Endothelial cell of umbilical vein (primary cell): ENCODE results near the gene ZC3H6. TPM values are rescaled to one million over a fixed set of nuclear protein-coding genes. Genes with fewer than 3 reads are reported as not detected.

Experiments
- BruUV-seq: library from RNA; stranded (reverse); fragments of 400-500 nt; replicated peaks from 2 replicates; lab custom pipeline; 2021; lab: Mats Ljungman, UMichigan
- CTCF ChIA-PET: fragments of 300-600, 350-600 bp; sonication (Branson Sonifier 250); formaldehyde crosslinking; loops from one replicate; lab custom pipeline; 2021; ENCODE audit warnings: antibody characterized with exemption, inconsistent platforms; lab: Charles Lee
- POLR2A ChIA-PET: fragments of 300-600, 350-600 bp; sonication (Branson Sonifier 250); formaldehyde crosslinking; loops from one replicate; lab custom pipeline; 2021; ENCODE audit warnings: antibody characterized with exemption, inconsistent platforms; lab: Charles Lee
- DNase-seq: peaks from one replicate; pipeline ENCODE4 v3.0.0-alpha.2; 2011; ENCODE audit warnings: low read depth, low spot score
- FAIRE-seq: peaks from 2 replicates; lab custom pipeline; 2011; peaks lifted over from hg19 to GRCh38; lab: Jason Lieb, UNC
- H2AFZ ChIP-seq: 2 replicates; pipeline ENCODE4 v1.6.0; 2012; ENCODE audit warnings: low read depth, low read length, control low read depth, inconsistent platforms
- H3K27ac ChIP-seq: 2 replicates; pipeline ENCODE4 v1.5.1; 2011; ENCODE audit warnings: low read depth, mild to moderate bottlenecking, control low read depth, low read length, moderate library complexity; ENCODE audit not compliant: insufficient read depth
- H3K27me3 ChIP-seq, 2 experiments: 2 replicates each; pipeline versions ENCODE4 v1.6.0 to v1.6.1; 2011; ENCODE audit warnings: low read length in 2 of 2, mixed read lengths in 1 of 2; ENCODE audit not compliant: control insufficient read depth in 2 of 2, insufficient read depth in 2 of 2
- H3K36me3 ChIP-seq, 2 experiments: 2 replicates in 1 of 2; 3 replicates in 1 of 2; pipeline ENCODE4 v1.5.1; 2011; ENCODE audit warnings: low read length in 2 of 2, mild to moderate bottlenecking in 1 of 2, moderate library complexity in 1 of 2; ENCODE audit not compliant: control insufficient read depth in 2 of 2, insufficient read depth in 2 of 2; ENCODE audit errors: extremely low read depth in 1 of 2
- H3K4me1 ChIP-seq: 3 replicates; pipeline ENCODE4 v1.5.1; 2011; ENCODE audit warnings: mild to moderate bottlenecking, low read length; ENCODE audit not compliant: control insufficient read depth, insufficient read depth; ENCODE audit errors: extremely low read depth
- H3K4me2 ChIP-seq: 2 replicates; pipeline ENCODE4 v1.6.1; 2011; ENCODE audit warnings: low read length, control low read depth, mixed read lengths; ENCODE audit not compliant: insufficient read depth
- H3K4me3 ChIP-seq, 3 experiments: fragments of 200-600 bp in 1 of 3; sonication (generic), shearing (Covaris generic) in 1 of 3; replicated peaks in 1 of 3; 2 replicates each; pipeline ENCODE4 v1.5.1; 2011 to 2016; ENCODE audit warnings: control low read depth in 3 of 3, low read length in 3 of 3, mild to moderate bottlenecking in 2 of 3, inconsistent platforms in 1 of 3, low read depth in 1 of 3, moderate library complexity in 1 of 3; ENCODE audit not compliant: insufficient read depth in 1 of 3
- H3K79me2 ChIP-seq: 2 replicates; pipeline ENCODE4 v1.6.0; 2012; ENCODE audit warnings: low read length, inconsistent platforms; ENCODE audit not compliant: control insufficient read depth, insufficient read depth
- H3K9ac ChIP-seq: replicated peaks from 2 replicates; pipeline ENCODE3; 2011; ENCODE audit warnings: low read length, control low read depth; ENCODE audit not compliant: insufficient read depth; ENCODE audit errors: extremely low read depth
- H3K9me1 ChIP-seq: replicated peaks from 3 replicates; pipeline ENCODE4 v1.6.0; 2011; ENCODE audit warnings: mild to moderate bottlenecking, low read length; ENCODE audit not compliant: control insufficient read depth, insufficient read depth; ENCODE audit errors: extremely low read depth
- H3K9me3 ChIP-seq: replicated peaks from 2 replicates; pipeline ENCODE4 v1.5.1; 2012; ENCODE audit warnings: low read length, inconsistent platforms; ENCODE audit not compliant: control insufficient read depth, insufficient read depth
- H4K20me1 ChIP-seq: replicated peaks from 2 replicates; pipeline ENCODE3; 2011; ENCODE audit warnings: mild to moderate bottlenecking, low read length; ENCODE audit not compliant: control insufficient read depth, insufficient read depth; ENCODE audit errors: extremely low read depth
- EZH2 ChIP-seq: IDR thresholded peaks from 2 replicates; pipeline ENCODE4 v1.6.1; 2012; ENCODE audit warnings: borderline replicate concordance, low read depth, mild to moderate bottlenecking, moderate library complexity, low read length, inconsistent platforms; ENCODE audit not compliant: severe bottlenecking
- FOS ChIP-seq: IDR thresholded peaks from 2 replicates; pipeline ENCODE4 v1.6.1; 2011; ENCODE audit warnings: mild to moderate bottlenecking, low read length, moderate library complexity, borderline replicate concordance; ENCODE audit not compliant: insufficient read depth
- GATA2 ChIP-seq: IDR thresholded peaks from 2 replicates; pipeline ENCODE4 v1.7.0; 2011; ENCODE audit warnings: low read depth, mild to moderate bottlenecking, moderate library complexity, mixed read lengths, low read length; ENCODE audit not compliant: insufficient read length, insufficient read depth
- JUN ChIP-seq: IDR thresholded peaks from 2 replicates; pipeline ENCODE4 v1.6.1; 2011; ENCODE audit warnings: borderline replicate concordance, low read depth; ENCODE audit not compliant: insufficient read length, insufficient read depth
- MYC ChIP-seq: IDR thresholded peaks from one replicate; pipeline ENCODE4 v1.6.1; 2011; ENCODE audit warnings: mild to moderate bottlenecking, low read depth, low read length
- POLR2A ChIP-seq: IDR thresholded peaks from 2 replicates; pipeline ENCODE4 v1.6.1; 2012; ENCODE audit warnings: low read depth, mild to moderate bottlenecking, control low read depth, low read length
- POLR2AphosphoS5 ChIP-seq: IDR thresholded peaks from 2 replicates; pipeline ENCODE4 v1.6.1; 2012; ENCODE audit warnings: low read depth, mild to moderate bottlenecking, control low read depth, low read length, moderate library complexity; ENCODE audit not compliant: insufficient read depth
- dilution Hi-C: fragments of 300-500 bp; cut with MboI; formaldehyde crosslinking; loops from one replicate; pipeline ENCODE4 v1.15.0; 2019; ENCODE audit warnings: low sequenced_read_pairs; ENCODE audit not compliant: extremely low pct_ligation_motif_present
- intact Hi-C: fragments of 100-400 bp; cut with micrococcal nuclease; formaldehyde crosslinking; loops from one replicate; pipeline ENCODE4 v1.10.0; 2022
- polyA plus RNA-seq, 4 experiments: library from polyadenylated mRNA; depleted of rRNA in 3 of 4; stranded (reverse) in 3 of 4; unstranded in 1 of 4; fragments of >200 nt; gene quantifications; 2 replicates each; pipeline versions ENCODE4 v1.2.1 to v1.2.3, GENCODE V29; 2011 to 2012; ENCODE audit warnings: missing spikeins in 1 of 4
- total RNA-seq: library from RNA; stranded (reverse); gene quantifications from 2 replicates; pipeline ENCODE4 v1.2.3, GENCODE V29; 2021
- TF ChIP-seq, protein P1 (sequence below): IDR thresholded peaks from 2 replicates; pipeline ENCODE4 v1.6.1; 2011; ENCODE audit not compliant: insufficient read depth, insufficient read length
- TF ChIP-seq, protein P2 (sequence below), 2 donors: IDR thresholded peaks; 1 replicate in 1 of 2; 2 replicates in 1 of 2; pipeline ENCODE4 v1.5.1; 2011; ENCODE audit warnings: low read length in 2 of 2, mild to moderate bottlenecking in 2 of 2, moderate library complexity in 2 of 2, control low read depth in 1 of 2, inconsistent platforms in 1 of 2, low read depth in 1 of 2; ENCODE audit not compliant: insufficient read depth in 1 of 2; ENCODE audit errors: extremely low read depth in 1 of 2

Gene ZC3H6
- total and polyA plus RNA-seq, 2 donors (not counting 3 experiments of a cell fraction or from before 2014, with no cell fraction given) = 0.46 to 3.0 TPM

DNA sequence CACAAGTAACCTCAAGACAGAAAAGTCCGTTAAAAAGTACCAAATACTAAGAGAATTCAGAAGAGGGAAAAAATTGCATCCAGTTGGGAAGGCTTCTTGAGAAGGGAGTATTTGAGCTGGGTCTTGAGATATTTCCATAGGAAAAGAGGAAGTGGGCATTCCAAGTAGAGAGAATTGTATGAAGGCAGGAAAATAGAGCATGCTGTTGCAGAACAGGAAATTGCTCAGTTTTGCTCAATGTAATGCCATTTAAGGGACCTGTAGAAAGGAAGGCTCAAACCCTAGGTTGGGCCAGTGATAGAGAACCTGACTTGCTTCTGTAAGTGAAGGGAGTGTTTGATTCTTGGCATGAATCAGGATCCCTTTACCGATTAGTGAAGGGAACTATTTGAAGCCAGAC, 19.5 kb upstream of the ZC3H6 start:
- H3K27me3 ChIP-seq = no peaks in the 10 kb centered on the region
- CTCF ChIA-PET = interaction anchor here (1.0 to 1.2 kb wide), 2 partner anchors 135 to 177 kb away, joined by 3 read pairs; partner anchors contain the start of gene RGPD8
- BruUV-seq = no TSS peak

DNA sequence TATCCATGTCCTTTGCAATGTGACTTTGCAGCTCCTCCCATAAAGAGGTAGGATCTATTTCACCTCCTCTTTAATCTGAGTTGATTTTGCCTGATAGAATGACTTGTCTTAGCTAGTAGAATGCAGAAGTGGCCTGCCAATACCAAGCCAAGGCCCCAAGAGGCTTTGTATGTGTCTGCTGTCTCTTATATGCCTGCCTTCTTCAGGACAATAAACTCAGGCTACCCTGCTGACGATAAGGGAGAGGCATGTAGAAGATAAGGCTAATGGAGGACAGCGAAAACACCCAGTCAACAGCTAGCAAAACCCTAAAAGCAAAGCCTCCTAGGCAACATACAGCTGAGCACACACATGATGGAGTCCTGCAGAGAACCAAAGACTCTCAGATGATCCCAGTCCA, 18.7 kb upstream of the ZC3H6 start:
- no peaks in the 10 kb centered on the region for H4K20me1 ChIP-seq
- H3K9me1 ChIP-seq = no peaks in the 10 kb centered on the region
- H3K27ac ChIP-seq = no peak overlapping the region
- intact Hi-C loops (loop anchor here (5.0 kb wide), 5 partner anchors 119 to 369 kb away; partner anchors contain the start of genes FBLN7, RGPD8 and TMEM87B), dilution Hi-C loops (no loop called here)
- DNase-seq = no peak
- no peaks in the 10 kb centered on the region for H3K27me3 ChIP-seq
- no peak overlapping the region for H3K9ac ChIP-seq
- ChIA-PET CTCF (interaction anchor here (1.0 kb wide), 1 partner anchor 177 kb away, joined by 3 read pairs; the partner anchor contains the start of gene RGPD8), POLR2A (no interaction called here)
- TF ChIP-seq, protein P1, sequence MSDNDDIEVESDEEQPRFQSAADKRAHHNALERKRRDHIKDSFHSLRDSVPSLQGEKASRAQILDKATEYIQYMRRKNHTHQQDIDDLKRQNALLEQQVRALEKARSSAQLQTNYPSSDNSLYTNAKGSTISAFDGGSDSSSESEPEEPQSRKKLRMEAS = no peak
- TF ChIP-seq, protein P2, sequence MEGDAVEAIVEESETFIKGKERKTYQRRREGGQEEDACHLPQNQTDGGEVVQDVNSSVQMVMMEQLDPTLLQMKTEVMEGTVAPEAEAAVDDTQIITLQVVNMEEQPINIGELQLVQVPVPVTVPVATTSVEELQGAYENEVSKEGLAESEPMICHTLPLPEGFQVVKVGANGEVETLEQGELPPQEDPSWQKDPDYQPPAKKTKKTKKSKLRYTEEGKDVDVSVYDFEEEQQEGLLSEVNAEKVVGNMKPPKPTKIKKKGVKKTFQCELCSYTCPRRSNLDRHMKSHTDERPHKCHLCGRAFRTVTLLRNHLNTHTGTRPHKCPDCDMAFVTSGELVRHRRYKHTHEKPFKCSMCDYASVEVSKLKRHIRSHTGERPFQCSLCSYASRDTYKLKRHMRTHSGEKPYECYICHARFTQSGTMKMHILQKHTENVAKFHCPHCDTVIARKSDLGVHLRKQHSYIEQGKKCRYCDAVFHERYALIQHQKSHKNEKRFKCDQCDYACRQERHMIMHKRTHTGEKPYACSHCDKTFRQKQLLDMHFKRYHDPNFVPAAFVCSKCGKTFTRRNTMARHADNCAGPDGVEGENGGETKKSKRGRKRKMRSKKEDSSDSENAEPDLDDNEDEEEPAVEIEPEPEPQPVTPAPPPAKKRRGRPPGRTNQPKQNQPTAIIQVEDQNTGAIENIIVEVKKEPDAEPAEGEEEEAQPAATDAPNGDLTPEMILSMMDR (IDR thresholded peaks at IDR 0.05; ENCODE audit: extremely low read depth in 1 of 2, insufficient read depth in 1 of 2, low read depth in 1 of 2, low read length in 2 of 2) = no peak
- TF ChIP-seq EZH2 (no peak), MYC (no peak), JUN (no peak), FOS (no peak), POLR2A (no peak), GATA2 (no peak), POLR2AphosphoS5 (no peak)
- H3K36me3 ChIP-seq = no peaks in the 10 kb centered on the region
- H3K4me2 ChIP-seq = no peak overlapping the region
- peaks cover 6% of the 10 kb centered on the region for H3K79me2 ChIP-seq
- H3K4me1 ChIP-seq = peaks cover 13% of the 10 kb centered on the region
- H2AFZ ChIP-seq = no peak overlapping the region
- H3K9me3 ChIP-seq = no peaks in the 10 kb centered on the region
- FAIRE-seq = no peak
- no TSS peak for BruUV-seq
- no peak overlapping the region for H3K4me3 ChIP-seq

More for the DNA sequence above, 19.5 kb upstream of the ZC3H6 start:
- FAIRE-seq (peak; percentile 48), DNase-seq (peak; percentile 18)
- no peak overlapping the region for H3K27ac ChIP-seq
- no peak overlapping the region for H3K9ac ChIP-seq
- peak overlapping the region; percentile 55 for H2AFZ ChIP-seq
- no peaks in the 10 kb centered on the region for H4K20me1 ChIP-seq
- POLR2A ChIA-PET = no interaction called here
- H3K9me1 ChIP-seq = no peaks in the 10 kb centered on the region
- H3K4me1 ChIP-seq = peaks cover 13% of the 10 kb centered on the region
- intact Hi-C loops (loop anchor here (5.0 kb wide), 5 partner anchors 119 to 369 kb away; partner anchors contain the start of genes FBLN7, RGPD8 and TMEM87B), dilution Hi-C loops (no loop called here)
- no peak overlapping the region for H3K4me3 ChIP-seq
- H3K79me2 ChIP-seq = peaks cover 8% of the 10 kb centered on the region
- no peaks in the 10 kb centered on the region for H3K36me3 ChIP-seq
- H3K9me3 ChIP-seq = no peaks in the 10 kb centered on the region
- TF ChIP-seq POLR2A = no peak
- peak overlapping the region; percentile 19 for H3K4me2 ChIP-seq
